Tibial artery (tissue), 4 donors: Measurements from ENCODE around the gene NDRG4.

ENCODE experiments used
- DNase-seq, 2 donors: peaks; one replicate each; pipeline ENCODE4 v3.0.0-alpha.2; 2019
- H3K27ac ChIP-seq, 2 donors: fragments of 200-600 bp; sonication (generic) in 1 of 2; 1 replicate in 1 of 2; 2 replicates in 1 of 2; pipeline ENCODE4 v1.5.1; 2018 to 2019; ENCODE audit warnings: mild to moderate bottlenecking in 1 of 2
- H3K27me3 ChIP-seq, 2 donors: fragments of 200-600 bp; sonication (generic) in 1 of 2; one replicate each; pipeline versions ENCODE4 v1.5.1 to v1.6.0; 2016 to 2019
- H3K36me3 ChIP-seq, 3 donors: fragments of 200-600 bp; sonication (generic) in 2 of 3; one replicate each; pipeline ENCODE4 v1.5.1; 2016 to 2019; ENCODE audit warnings: mild to moderate bottlenecking in 2 of 3
- H3K4me1 ChIP-seq, 4 donors: fragments of 200-600 bp; sonication (generic) in 2 of 4; 1 replicate in 3 of 4; 2 replicates in 1 of 4; pipeline ENCODE4 v1.5.1; 2016 to 2019
- H3K4me3 ChIP-seq, 2 donors: fragments of 200-600 bp; sonication (generic) in 1 of 2; 1 replicate in 1 of 2; 2 replicates in 1 of 2; pipeline ENCODE4 v1.5.1; 2018 to 2019; ENCODE audit warnings: mild to moderate bottlenecking in 2 of 2
- H3K9me3 ChIP-seq, 3 donors: fragments of 200-600 bp; sonication (generic) in 1 of 3; one replicate each; pipeline ENCODE4 v1.5.1; 2016 to 2019
- CTCF ChIP-seq, 2 experiments: fragments of 200-600 bp in 1 of 2; fragments of 450-650 bp in 1 of 2; IDR thresholded peaks; one replicate each; pipeline ENCODE4 v1.5.1; 2017 to 2019; ENCODE audit warnings: antibody characterized with exemption in 2 of 2, mild to moderate bottlenecking in 1 of 2, moderate library complexity in 1 of 2
- intact Hi-C: fragments of 100-400 bp; cut with DNase I; formaldehyde crosslinking; loops from one replicate; pipeline ENCODE4 v1.15.0; 2023; ENCODE audit warnings: low total_unique reads

NDRG4 gene

GRCh38 chr16:58499615-58500351 lies at the start of gene NDRG4:
Gene NDRG4, plus strand, starts transcription at chr16:58500143. Its CDS starts 106 bp downstream, at chr16:58500249.
- no peaks in the 10 kb centered on the region for H3K9me3 ChIP-seq
- peaks cover 0 to 26% (median 12%) of the 10 kb centered on the region in 4 donors for H3K4me1 ChIP-seq
- peak within 1 kb of the TSS; percentile 11 to 16 for H3K4me3 ChIP-seq
- TF ChIP-seq CTCF (IDR thresholded peaks at IDR 0.05) = no peak
- no peaks in the 10 kb centered on the region for H3K36me3 ChIP-seq
- H3K27ac ChIP-seq = no peak within 1 kb of the TSS
- DNase-seq = peak in 1 of 2 donors; percentile 64
- intact Hi-C loops = loop anchor here (10.0 kb wide), 1 partner anchor 255 kb away; no protein-coding TSS in a partner anchor
- peaks cover 0 to 48% of the 10 kb centered on the region in 2 donors for H3K27me3 ChIP-seq

- intact Hi-C loops = no loop called here
- Histone ChIP-seq H3K27me3 (peaks cover 0 to 10% of the 10 kb centered on the region in 2 donors), H3K4me1 (no peaks in the 10 kb centered on the region), H3K36me3 (no peaks in the 10 kb centered on the region), H3K9me3 (no peaks in the 10 kb centered on the region), H3K27ac (no peak overlapping the region), H3K4me3 (no peak overlapping the region)
- DNase-seq = no peak
- TF ChIP-seq CTCF (IDR thresholded peaks at IDR 0.05) = no peak
Observed at GRCh38 chr16:58450590-58450989, 49.4 kb upstream of the NDRG4 start.

GRCh38 chr16:58451265-58451689 lies 48.7 kb upstream of the NDRG4 start:
- H3K27me3 ChIP-seq = peaks cover 0 to 10% of the 10 kb centered on the region in 2 donors
- no peak for DNase-seq
- no peak for TF ChIP-seq CTCF (IDR thresholded peaks at IDR 0.05)
- no peak overlapping the region for H3K27ac ChIP-seq
- no peaks in the 10 kb centered on the region for H3K4me1 ChIP-seq
- H3K9me3 ChIP-seq = no peaks in the 10 kb centered on the region
- H3K36me3 ChIP-seq = no peaks in the 10 kb centered on the region
- no peak overlapping the region for H3K4me3 ChIP-seq
- intact Hi-C loops = no loop called here

- no peak for DNase-seq
- intact Hi-C loops = no loop called here
- Histone ChIP-seq H3K4me3 (no peak overlapping the region), H3K4me1 (no peaks in the 10 kb centered on the region), H3K9me3 (no peaks in the 10 kb centered on the region), H3K27me3 (peaks cover 0 to 10% of the 10 kb centered on the region in 2 donors), H3K36me3 (no peaks in the 10 kb centered on the region), H3K27ac (no peak overlapping the region)
- no peak for TF ChIP-seq CTCF (IDR thresholded peaks at IDR 0.05)
Observed at GRCh38 chr16:58451945-58452401, 48.0 kb upstream of the NDRG4 start.

GRCh38 chr16:58452640-58453039 lies 47.3 kb upstream of the NDRG4 start:
- intact Hi-C loops = no loop called here

More at GRCh38 chr16:58452640-58453039, 47.3 kb upstream of the NDRG4 start:
- Histone ChIP-seq H3K27me3 (peaks cover 0 to 10% of the 10 kb centered on the region in 2 donors), H3K27ac (no peak overlapping the region), H3K9me3 (no peaks in the 10 kb centered on the region), H3K4me3 (no peak overlapping the region), H3K4me1 (no peaks in the 10 kb centered on the region), H3K36me3 (no peaks in the 10 kb centered on the region)
- DNase-seq = no peak
- no peak for TF ChIP-seq CTCF (IDR thresholded peaks at IDR 0.05)
